GF-D8 (cell line): ENCODE results near the gene CCDC73.

Experiments
- DNase-seq: peaks from one replicate; lab custom pipeline; 2025; lab: John Stamatoyannopoulos, UW

The CCDC73 gene

GRCh38 chr11:32586576-32587190, 207.8 kb downstream of the CCDC73 start:
- no peak for DNase-seq

- DNase-seq: no peak
Observed at GRCh38 chr11:32584921-32585320, 209.5 kb downstream of the CCDC73 start.

- peak; percentile 74 for DNase-seq
Observed at GRCh38 chr11:32583459-32584271, 210.8 kb downstream of the CCDC73 start, which contains the start of gene EIF3M. EIF3M (plus strand) TSS chr11:32583831; CDS start chr11:32583888, 57 bp downstream.

- no peak for DNase-seq
Observed at GRCh38 chr11:32581556-32581955, 212.9 kb downstream of the CCDC73 start.

- no peak for DNase-seq
Observed at GRCh38 chr11:32580967-32581366, 213.5 kb downstream of the CCDC73 start.

- DNase-seq: no peak
Observed at GRCh38 chr11:32576456-32576855, 218.0 kb downstream of the CCDC73 start.

GRCh38 chr11:32575070-32575469, 219.4 kb downstream of the CCDC73 start:
- DNase-seq: no peak

GRCh38 chr11:32574421-32574820, 220.0 kb downstream of the CCDC73 start:
- DNase-seq: no peak

GRCh38 chr11:32573228-32573627, 221.2 kb downstream of the CCDC73 start:
- DNase-seq: no peak

- no peak for DNase-seq
Observed at GRCh38 chr11:32571039-32571438, 223.4 kb downstream of the CCDC73 start.

GRCh38 chr11:32569313-32569881, 225.1 kb downstream of the CCDC73 start:
- DNase-seq: no peak

- no peak for DNase-seq
Observed at GRCh38 chr11:32567154-32567553, 227.3 kb downstream of the CCDC73 start.

- DNase-seq: no peak
Observed at GRCh38 chr11:32566517-32566916, 227.9 kb downstream of the CCDC73 start.

- DNase-seq: no peak
Observed at GRCh38 chr11:32563600-32563959, 230.9 kb downstream of the CCDC73 start.

- no peak for DNase-seq
Observed at GRCh38 chr11:32562839-32563599, 231.4 kb downstream of the CCDC73 start.

- DNase-seq: no peak
Observed at GRCh38 chr11:32561835-32562234, 232.6 kb downstream of the CCDC73 start.

GRCh38 chr11:32555895-32556294, 238.6 kb downstream of the CCDC73 start:
- DNase-seq: no peak

- DNase-seq: no peak
Observed at GRCh38 chr11:32555091-32555490, 239.4 kb downstream of the CCDC73 start.
